ENCODE measurements around the gene NEK1. TPM values are rescaled to one million over a fixed set of nuclear protein-coding genes. Genes with fewer than 3 reads are reported as not detected.
A peak's percentile ranks its signal among the peaks of the same experiment; 100 is the strongest.

Gene NEK1
- total and polyA plus RNA-seq, 2 of the 13 experiments (the other 11 are each of a cell fraction or from before 2014, with no cell fraction given): 2.9 to 5.4 TPM

DNA sequence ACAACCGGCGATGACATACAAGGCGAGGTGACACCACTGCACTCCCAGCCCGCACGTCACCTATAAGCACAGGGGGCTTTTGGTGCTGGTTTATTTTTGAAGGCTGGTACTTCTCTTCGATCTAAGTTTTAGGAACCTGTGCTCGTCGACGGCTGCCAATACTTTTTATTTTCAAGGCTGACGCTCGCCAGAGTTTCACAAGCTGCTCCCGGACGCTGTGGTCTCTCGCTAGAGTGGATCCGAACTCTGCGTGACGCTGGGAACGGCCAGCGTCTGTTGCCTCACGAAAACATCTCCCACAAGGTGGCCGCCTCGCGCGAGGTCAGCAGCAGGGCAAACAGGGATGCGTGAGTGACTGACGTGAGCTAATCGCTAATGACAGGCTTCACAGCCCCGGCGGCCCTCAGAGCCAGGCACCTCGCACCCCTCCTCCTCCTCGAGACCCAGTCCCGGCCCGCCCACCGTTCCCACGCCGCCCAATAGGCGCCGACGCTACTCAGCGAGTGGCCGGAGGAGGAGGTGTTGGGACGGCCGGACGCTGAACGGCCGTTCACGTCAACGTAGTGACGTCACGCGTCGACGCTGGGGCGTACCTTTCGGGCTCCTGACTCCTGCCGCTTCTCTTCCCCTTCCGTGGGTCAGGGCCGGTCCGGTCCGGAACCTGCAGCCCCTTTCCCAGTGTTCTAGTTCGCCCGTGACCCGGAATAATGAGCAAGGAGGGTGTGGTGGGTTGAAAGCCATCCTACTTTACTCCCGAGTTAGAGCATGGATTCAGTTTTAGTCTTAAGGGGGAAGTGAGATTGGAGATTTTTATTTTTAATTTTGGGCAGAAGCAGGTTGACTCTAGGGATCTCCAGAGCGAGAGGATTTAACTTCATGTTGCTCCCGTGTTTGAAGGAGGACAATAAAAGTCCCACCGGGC is 7.8 kb upstream of the NEK1 start, which contains the start of gene CLCN3 (continued):
- TF ChIP-seq KDM3A (CRISPR knock-in tag; IDR thresholded peaks at IDR 0.05; ENCODE audit: low read depth): no peak
- TF ChIP-seq, protein P1, sequence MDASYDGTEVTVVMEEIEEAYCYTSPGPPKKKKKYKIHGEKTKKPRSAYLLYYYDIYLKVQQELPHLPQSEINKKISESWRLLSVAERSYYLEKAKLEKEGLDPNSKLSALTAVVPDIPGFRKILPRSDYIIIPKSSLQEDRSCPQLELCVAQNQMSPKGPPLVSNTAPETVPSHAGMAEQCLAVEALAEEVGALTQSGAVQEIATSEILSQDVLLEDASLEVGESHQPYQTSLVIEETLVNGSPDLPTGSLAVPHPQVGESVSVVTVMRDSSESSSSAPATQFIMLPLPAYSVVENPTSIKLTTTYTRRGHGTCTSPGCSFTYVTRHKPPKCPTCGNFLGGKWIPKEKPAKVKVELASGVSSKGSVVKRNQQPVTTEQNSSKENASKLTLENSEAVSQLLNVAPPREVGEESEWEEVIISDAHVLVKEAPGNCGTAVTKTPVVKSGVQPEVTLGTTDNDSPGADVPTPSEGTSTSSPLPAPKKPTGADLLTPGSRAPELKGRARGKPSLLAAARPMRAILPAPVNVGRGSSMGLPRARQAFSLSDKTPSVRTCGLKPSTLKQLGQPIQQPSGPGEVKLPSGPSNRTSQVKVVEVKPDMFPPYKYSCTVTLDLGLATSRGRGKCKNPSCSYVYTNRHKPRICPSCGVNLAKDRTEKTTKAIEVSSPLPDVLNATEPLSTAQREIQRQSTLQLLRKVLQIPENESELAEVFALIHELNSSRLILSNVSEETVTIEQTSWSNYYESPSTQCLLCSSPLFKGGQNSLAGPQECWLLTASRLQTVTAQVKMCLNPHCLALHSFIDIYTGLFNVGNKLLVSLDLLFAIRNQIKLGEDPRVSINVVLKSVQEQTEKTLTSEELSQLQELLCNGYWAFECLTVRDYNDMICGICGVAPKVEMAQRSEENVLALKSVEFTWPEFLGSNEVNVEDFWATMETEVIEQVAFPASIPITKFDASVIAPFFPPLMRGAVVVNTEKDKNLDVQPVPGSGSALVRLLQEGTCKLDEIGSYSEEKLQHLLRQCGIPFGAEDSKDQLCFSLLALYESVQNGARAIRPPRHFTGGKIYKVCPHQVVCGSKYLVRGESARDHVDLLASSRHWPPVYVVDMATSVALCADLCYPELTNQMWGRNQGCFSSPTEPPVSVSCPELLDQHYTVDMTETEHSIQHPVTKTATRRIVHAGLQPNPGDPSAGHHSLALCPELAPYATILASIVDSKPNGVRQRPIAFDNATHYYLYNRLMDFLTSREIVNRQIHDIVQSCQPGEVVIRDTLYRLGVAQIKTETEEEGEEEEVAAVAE (CRISPR knock-in tag; IDR thresholded peaks at IDR 0.05; ENCODE audit: borderline replicate concordance): peak; percentile 70; the same call in 1 of the 2 replicates
- peak; percentile 85 for TF ChIP-seq KDM5B (CRISPR knock-in tag; IDR thresholded peaks at IDR 0.05; ENCODE audit: borderline replicate concordance)
- TF ChIP-seq ZNF792 (CRISPR knock-in tag; IDR thresholded peaks at IDR 0.05): peak; percentile 81
- TF ChIP-seq GFI1 (CRISPR knock-in tag; IDR thresholded peaks at IDR 0.05; ENCODE audit: borderline replicate concordance): no peak; the same call in 1 of the 2 replicates
- TF ChIP-seq ZNF354B (CRISPR knock-in tag; IDR thresholded peaks at IDR 0.05): no peak
- peak; percentile 89 for TF ChIP-seq ZNF343 (CRISPR knock-in tag; IDR thresholded peaks at IDR 0.05)
- TF ChIP-seq, protein P2, sequence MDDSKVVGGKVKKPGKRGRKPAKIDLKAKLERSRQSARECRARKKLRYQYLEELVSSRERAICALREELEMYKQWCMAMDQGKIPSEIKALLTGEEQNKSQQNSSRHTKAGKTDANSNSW (CRISPR knock-in tag; IDR thresholded peaks at IDR 0.05; ENCODE audit: borderline replicate concordance): no peak
- TF ChIP-seq, protein P3, sequence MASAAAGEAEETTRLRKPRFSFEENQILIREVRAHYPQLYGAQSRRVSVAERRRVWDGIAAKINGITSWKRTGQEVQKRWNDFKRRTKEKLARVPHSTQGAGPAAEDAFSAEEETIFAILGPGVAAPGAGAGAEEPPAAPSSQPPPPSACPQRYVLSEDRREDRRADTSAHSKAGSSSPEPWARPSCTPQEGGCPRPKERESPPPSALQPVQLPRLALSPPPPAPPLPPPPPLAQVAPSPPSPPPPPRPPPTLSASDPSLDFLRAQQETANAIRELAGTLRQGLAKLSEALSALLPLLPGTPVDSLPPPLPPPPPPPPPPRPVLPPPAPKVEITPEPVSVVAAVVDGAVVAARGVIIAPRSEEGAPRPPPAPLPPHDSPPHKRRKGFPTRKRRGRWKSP (CRISPR knock-in tag; IDR thresholded peaks at IDR 0.05): peak; percentile 33; the same call in 1 of the 2 replicates
- peak; percentile 66; the same call in 1 of the 2 replicates for TF ChIP-seq ZNF747 (CRISPR knock-in tag; IDR thresholded peaks at IDR 0.05; ENCODE audit: borderline replicate concordance)
- TF ChIP-seq YY1 (IDR thresholded peaks at IDR 0.05; ENCODE audit: insufficient read depth, insufficient replicate concordance, low read depth, low read length): peak; percentile 67
- peak; percentile 97 for TF ChIP-seq RXRA (CRISPR knock-in tag; IDR thresholded peaks at IDR 0.05)
- TF ChIP-seq CEBPB (IDR thresholded peaks at IDR 0.05; ENCODE audit: borderline replicate concordance, low read depth, low read length): no peak; the same call in 1 of the 2 replicates
- TF ChIP-seq HMG20A (CRISPR knock-in tag; IDR thresholded peaks at IDR 0.05; ENCODE audit: borderline replicate concordance): 0 out of 2 replicates have a peak, but pooled peaks have one; percentile 8
- no peak for TF ChIP-seq MTF2 (CRISPR knock-in tag; IDR thresholded peaks at IDR 0.05; ENCODE audit: borderline replicate concordance)
- TF ChIP-seq, protein P4, sequence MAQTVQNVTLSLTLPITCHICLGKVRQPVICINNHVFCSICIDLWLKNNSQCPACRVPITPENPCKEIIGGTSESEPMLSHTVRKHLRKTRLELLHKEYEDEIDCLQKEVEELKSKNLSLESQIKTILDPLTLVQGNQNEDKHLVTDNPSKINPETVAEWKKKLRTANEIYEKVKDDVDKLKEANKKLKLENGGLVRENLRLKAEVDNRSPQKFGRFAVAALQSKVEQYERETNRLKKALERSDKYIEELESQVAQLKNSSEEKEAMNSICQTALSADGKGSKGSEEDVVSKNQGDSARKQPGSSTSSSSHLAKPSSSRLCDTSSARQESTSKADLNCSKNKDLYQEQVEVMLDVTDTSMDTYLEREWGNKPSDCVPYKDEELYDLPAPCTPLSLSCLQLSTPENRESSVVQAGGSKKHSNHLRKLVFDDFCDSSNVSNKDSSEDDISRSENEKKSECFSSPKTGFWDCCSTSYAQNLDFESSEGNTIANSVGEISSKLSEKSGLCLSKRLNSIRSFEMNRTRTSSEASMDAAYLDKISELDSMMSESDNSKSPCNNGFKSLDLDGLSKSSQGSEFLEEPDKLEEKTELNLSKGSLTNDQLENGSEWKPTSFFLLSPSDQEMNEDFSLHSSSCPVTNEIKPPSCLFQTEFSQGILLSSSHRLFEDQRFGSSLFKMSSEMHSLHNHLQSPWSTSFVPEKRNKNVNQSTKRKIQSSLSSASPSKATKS (CRISPR knock-in tag; IDR thresholded peaks at IDR 0.05): no peak
- TF ChIP-seq, protein P5, sequence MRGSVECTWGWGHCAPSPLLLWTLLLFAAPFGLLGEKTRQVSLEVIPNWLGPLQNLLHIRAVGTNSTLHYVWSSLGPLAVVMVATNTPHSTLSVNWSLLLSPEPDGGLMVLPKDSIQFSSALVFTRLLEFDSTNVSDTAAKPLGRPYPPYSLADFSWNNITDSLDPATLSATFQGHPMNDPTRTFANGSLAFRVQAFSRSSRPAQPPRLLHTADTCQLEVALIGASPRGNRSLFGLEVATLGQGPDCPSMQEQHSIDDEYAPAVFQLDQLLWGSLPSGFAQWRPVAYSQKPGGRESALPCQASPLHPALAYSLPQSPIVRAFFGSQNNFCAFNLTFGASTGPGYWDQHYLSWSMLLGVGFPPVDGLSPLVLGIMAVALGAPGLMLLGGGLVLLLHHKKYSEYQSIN (CRISPR knock-in tag; IDR thresholded peaks at IDR 0.05; ENCODE audit: borderline replicate concordance): no peak
- no peak for TF ChIP-seq ZNF20 (CRISPR knock-in tag; IDR thresholded peaks at IDR 0.05)
- TF ChIP-seq ZNF615 (CRISPR knock-in tag; IDR thresholded peaks at IDR 0.05; ENCODE audit: borderline replicate concordance): no peak

All from HepG2 (cell line).